HEK293T (cell line): ENCODE results near the gene CAPN2.

ENCODE experiments used
- ARNT ChIP-seq: fragments of 450-650 bp; IDR thresholded peaks from 2 replicates; pipeline ENCODE4 v1.6.1; 2017; ENCODE audit warnings: mild to moderate bottlenecking
- ELF4 ChIP-seq: fragments of 450-650 bp; IDR thresholded peaks from 2 replicates; pipeline ENCODE4 v1.6.1; 2017; ENCODE audit warnings: antibody characterized with exemption
- FOXK2 ChIP-seq: fragments of 450-650 bp; IDR thresholded peaks from 2 replicates; pipeline ENCODE4 v1.6.1; 2016; ENCODE audit warnings: mild to moderate bottlenecking
- HDGF ChIP-seq: fragments of 450-650 bp; IDR thresholded peaks from 2 replicates; pipeline ENCODE4 v1.6.1; 2017; ENCODE audit warnings: antibody characterized with exemption, borderline replicate concordance
- NFRKB ChIP-seq: fragments of 450-650 bp; IDR thresholded peaks from 2 replicates; pipeline ENCODE4 v1.6.1; 2016; ENCODE audit warnings: mild to moderate bottlenecking, moderate library complexity
- SP1 ChIP-seq: fragments of 450-650 bp; IDR thresholded peaks from 2 replicates; pipeline ENCODE4 v1.6.1; 2017
- SUZ12 ChIP-seq: fragments of 450-650 bp; IDR thresholded peaks from 2 replicates; pipeline ENCODE4 v1.6.1; 2016; ENCODE audit warnings: mild to moderate bottlenecking
- TARDBP ChIP-seq: fragments of 450-650 bp; IDR thresholded peaks from 2 replicates; pipeline ENCODE4 v1.6.1; 2016
- ZNF384 ChIP-seq: fragments of 450-650 bp; IDR thresholded peaks from 2 replicates; pipeline ENCODE4 v1.6.1; 2016

DNA sequence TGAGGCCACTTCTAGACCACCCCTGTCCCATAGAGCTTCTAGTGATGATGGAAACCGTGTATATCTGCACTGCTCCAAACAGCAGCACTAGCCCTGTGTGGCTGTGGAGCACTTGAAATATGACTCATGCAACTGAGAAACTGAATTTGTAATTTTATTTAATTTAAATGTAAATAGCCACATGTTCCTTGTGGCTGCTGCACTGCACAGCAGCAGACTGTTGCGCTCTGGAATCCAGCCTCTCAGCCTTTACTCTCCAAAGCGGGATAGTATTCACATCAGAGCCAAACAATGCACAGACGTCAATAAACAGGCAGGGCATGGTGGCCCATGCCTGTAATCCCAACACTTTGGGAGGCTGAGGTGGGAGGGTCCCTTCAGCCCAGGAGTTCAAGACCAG, 12.0 kb downstream of the CAPN2 start:
- TF ChIP-seq FOXK2, result no peak
- no peak for TF ChIP-seq TARDBP
- TF ChIP-seq HDGF, result no peak
- no peak for TF ChIP-seq ELF4
- no peak for TF ChIP-seq SUZ12
- TF ChIP-seq ARNT, result no peak
- no peak for TF ChIP-seq SP1
- no peak for TF ChIP-seq NFRKB
- no peak for TF ChIP-seq ZNF384
